Smooth muscle cell of the brain vasculature (primary cell): Measurements from ENCODE around the gene ACSS1.
"Not testable (repeated sequence)": the region's sequence is repeated elsewhere in the genome, so short reads cannot be mapped to it uniquely, and the experiment has no call there.

ENCODE experiments used
- DNase-seq: peaks from one replicate; pipeline ENCODE4 v3.0.0-alpha.2; 2012; ENCODE audit warnings: low read depth, low spot score

ACSS1 gene

GRCh38 chr20:25013478-25014380, 44.2 kb downstream of the ACSS1 start:
- DNase-seq, result no peak

- no peak for DNase-seq
Observed at GRCh38 chr20:25012616-25013189, 45.2 kb downstream of the ACSS1 start.

DNA sequence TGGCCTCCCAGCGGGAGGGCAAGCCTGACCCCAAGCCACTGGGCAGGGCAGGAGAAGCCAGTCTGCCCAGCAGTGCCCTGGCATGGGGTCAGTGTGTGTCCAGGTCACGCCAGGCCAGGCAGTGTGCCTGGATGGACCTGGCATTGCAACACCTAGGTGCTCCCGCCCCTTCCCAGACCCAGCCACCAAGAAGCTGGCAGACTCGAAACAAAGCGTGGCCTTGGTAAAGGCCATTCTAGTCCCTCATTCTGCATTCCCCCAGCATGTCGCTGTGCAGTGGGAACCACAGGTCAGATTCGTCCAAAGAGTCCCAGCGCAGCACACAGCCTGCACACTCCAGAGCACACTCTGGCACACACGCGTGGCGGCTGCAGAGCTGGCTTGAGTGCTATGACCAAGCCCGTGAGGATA, 46.1 kb downstream of the ACSS1 start:
- no peak for DNase-seq

- DNase-seq, result no peak
Observed at GRCh38 chr20:25011261-25011660, 46.7 kb downstream of the ACSS1 start.

DNA sequence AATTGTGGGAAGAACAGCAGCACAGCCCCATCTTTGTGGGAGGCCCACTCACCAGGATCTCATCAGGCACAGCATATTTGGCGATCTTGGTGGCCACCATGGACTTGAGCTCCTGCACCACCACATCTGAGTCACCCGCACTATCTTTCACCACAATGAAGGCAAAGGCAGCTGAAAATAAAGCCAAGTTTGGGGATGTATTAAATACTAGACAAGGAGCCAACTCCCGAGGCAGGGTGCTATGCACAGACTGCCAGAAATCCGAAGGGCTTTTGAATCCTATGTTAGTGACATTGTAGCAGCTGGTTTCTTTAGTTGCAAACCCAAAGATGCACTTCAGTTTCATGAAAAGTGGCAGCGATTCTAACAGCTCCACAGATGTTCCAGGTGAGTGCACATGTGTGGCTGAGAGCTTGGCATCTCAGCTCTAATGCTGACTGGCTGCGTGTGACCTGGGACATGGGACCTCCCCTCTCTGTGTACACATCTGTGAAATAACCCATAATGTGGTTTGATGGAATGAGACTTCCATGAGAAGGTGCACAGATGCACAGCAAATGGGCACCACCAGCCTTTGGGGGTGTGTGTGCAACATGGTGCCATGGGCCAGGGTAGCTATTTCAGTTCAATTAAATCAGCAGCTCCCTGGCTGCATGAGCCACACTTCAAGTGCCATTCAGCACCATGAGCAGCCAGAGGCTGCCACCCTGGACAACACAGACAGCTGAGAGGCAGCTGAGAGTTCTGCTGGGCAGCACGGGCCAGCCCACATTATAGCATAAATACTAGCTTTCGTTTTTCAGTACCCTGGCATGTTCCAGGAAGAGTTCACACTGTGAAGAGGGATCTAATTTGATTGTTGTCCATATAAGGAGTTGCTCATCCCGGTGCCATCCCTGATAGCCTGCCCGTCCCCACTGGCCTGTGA, 48.5 kb downstream of the ACSS1 start:
- DNase-seq, result no peak

- no peak for DNase-seq
Observed at GRCh38 chr20:25008388-25009217, 49.3 kb downstream of the ACSS1 start.

DNA sequence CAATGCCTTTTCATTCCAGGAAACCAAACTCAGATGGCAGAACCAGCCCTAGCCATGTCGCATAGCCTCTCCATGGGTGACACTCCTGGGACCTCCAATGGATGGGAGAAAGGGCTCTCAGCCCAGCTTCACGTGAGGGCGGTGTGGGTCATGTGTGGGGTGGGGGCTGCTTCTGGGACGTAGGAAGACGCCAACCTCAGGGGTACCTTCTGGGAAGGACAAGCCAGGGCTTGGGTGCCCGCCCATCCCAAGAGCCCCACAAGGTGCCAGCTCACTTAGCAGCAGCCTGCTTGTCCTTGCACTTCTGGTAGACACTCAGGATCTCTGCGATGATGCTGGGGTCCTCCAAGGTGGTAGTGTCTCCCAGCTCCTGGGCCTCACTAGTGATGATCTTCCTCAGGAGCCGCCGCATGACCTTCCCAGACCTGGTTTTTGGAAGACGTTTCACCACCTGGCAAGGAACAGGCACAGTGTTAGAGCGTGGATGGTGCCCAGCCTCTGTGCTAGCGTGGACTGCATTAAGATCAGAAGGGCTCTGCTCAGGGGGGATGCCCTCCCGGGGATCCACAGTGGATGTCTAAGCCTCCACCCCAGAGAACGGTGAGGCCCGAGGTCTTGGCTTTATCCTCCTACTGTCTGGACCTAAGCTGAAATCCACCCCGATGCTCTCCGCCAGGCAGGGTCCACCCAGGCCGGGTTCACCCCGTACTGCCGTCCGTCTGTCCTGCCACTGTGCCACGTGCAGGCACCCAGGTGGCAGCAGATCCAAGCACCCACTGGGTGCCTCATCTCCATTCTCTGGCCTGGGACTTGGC, 50.2 kb downstream of the ACSS1 start:
- DNase-seq, result no peak

- no peak for DNase-seq
Observed at GRCh38 chr20:25006431-25007167, 51.3 kb downstream of the ACSS1 start.

DNA sequence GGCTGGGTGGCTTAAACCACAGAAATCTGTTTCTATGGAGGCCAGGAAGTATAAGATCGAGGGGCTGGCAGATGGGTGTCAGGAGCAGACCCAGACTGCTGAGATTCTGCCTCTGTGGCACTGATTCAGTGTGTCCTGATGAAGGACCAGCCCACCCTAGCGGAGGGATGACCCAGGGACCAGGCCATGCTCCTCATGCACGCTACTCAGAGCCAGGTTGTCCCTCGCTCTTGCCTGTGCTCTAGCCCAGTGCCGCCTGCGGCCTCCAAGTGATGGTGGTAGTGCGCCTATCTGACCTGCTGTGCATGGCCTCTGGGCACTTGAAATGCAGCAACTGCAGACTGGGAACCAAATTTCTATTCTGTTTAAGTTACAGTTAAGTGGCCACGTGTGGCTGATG, 52.3 kb downstream of the ACSS1 start:
- no peak for DNase-seq

DNA sequence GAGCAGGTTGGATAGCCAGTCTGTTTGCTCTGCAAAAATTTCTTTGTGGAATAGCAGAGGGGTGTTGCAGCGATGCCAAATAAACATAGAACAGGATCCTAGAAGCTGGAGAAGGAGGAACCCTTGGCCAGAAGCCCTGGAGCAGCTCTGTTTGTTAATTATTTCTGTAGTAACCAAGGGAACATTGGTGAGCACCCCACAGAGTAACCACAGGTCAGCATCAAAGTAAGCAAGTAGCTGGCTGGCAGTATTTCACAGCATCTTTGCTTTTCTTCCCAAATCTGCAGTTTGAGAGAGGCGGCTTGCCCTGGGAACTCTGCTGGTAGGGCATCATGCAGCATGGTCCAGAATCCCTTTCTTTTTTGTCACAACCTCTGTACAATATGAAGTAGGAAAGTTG, 52.7 kb downstream of the ACSS1 start:
- peak; percentile 56 for DNase-seq

GRCh38 chr20:25003002-25003401, 54.9 kb downstream of the ACSS1 start:
- DNase-seq, result no peak

GRCh38 chr20:25001323-25001722, 56.6 kb downstream of the ACSS1 start:
- not testable (repeated sequence) for DNase-seq

- no peak for DNase-seq
Observed at GRCh38 chr20:25000268-25000801, 57.6 kb downstream of the ACSS1 start.

- DNase-seq, result no peak
Observed at GRCh38 chr20:24999568-24999967, 58.4 kb downstream of the ACSS1 start.

DNA sequence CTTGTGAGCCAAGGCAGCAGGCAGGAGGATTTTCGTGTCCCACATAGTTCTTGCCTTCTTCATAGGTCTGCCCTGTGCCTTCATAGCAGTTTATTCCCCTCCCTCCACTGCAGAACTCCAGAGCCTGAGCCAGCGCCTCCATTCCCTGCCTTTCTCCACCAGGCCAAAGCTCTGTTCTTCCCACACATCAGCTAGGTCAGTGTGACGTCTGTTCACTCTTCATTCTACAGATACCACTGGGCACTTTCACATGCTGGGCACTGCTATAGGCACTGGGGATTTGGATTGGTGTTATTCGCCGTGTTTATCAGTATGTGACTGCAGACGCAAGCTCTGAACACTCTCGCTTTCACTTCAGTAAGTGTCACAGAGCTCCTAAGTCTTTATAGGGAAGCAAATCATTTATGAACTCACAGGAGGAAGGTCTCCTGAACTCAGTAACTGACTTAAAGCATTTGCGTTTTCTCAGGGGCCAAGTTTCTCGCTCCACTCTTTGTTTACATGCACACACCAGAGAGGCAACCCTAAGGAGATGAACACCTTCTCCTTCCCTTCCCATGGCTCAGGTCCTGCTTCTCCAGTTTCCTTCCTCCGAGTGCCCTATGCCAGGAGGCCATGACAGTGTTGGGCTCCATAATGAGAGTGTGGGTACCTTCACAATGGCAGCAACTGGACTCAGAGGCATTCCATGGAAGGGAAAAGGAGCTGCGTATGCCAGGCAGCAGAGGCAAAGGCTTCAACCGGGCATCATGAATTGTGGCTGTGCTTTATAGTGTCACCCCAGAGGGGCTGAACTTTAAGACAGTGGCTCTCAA, 59.1 kb downstream of the ACSS1 start:
- no peak for DNase-seq

GRCh38 chr20:24998121-24998520, 59.8 kb downstream of the ACSS1 start:
- DNase-seq, result no peak

DNA sequence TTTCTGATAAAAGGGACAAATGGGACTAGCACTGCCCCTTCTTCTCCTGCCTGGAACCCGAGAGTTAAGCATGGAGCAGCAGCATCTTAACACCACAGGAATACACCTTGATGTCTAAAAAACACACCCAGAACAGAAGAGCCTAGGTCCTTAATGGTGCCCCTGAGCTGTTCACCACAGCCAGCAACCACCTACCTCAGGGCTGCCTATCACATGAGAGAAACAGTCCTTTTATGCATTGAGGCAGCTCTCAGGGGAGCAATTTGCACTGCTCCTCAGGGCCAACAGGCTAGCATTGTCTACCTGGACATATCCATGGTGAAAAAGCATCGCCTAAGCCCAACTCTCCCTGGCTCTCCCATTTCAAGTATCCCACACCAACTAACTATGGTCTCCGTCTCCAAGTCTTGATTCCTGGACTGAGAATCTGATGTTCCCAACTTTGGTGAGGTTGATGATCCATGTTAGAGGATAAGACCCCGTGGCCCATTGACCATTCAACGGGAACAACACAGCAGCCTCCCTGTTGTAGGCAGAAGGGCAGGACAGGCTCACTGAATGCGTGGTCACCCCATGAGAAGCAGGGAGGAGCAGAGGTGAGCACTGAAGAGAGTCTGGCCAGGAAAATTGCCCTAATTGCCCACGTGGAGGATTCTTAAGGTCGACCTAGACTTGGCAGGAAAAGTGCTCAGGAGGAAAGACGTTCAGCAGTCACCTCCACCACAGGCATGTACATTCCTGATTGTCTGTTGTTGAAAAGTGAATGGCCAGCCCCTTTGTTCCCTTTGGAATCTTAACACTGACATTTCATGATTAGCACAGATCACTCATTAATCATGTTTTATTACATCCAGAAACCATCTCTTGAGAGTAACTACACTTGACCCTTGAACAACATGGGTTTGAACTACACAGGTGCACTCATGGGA, 61.2 kb downstream of the ACSS1 start:
- DNase-seq, result no peak
